HG02970 (cell line): ENCODE results near the gene MAGED4B.
"Not testable (repeated sequence)": the region's sequence is repeated elsewhere in the genome, so short reads cannot be mapped to it uniquely, and the experiment has no call there.

ENCODE experiments used
- ATAC-seq: cut with Tn5 transposase; IDR thresholded peaks from one replicate; pipeline ENCODE4 v1.9.1; 2021; ENCODE audit warnings: mild to moderate bottlenecking, moderate library complexity, moderate number of reproducible peaks; ENCODE audit not compliant: unreplicated experiment, low FRiP score

The MAGED4B gene, protein sequence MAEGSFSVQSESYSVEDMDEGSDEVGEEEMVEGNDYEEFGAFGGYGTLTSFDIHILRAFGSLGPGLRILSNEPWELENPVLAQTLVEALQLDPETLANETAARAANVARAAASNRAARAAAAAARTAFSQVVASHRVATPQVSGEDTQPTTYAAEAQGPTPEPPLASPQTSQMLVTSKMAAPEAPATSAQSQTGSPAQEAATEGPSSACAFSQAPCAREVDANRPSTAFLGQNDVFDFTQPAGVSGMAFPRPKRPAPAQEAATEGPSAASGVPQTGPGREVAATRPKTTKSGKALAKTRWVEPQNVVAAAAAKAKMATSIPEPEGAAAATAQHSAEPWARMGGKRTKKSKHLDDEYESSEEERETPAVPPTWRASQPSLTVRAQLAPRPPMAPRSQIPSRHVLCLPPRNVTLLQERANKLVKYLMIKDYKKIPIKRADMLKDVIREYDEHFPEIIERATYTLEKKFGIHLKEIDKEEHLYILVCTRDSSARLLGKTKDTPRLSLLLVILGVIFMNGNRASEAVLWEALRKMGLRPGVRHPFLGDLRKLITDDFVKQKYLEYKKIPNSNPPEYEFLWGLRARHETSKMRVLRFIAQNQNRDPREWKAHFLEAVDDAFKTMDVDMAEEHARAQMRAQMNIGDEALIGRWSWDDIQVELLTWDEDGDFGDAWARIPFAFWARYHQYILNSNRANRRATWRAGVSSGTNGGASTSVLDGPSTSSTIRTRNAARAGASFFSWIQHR

DNA sequence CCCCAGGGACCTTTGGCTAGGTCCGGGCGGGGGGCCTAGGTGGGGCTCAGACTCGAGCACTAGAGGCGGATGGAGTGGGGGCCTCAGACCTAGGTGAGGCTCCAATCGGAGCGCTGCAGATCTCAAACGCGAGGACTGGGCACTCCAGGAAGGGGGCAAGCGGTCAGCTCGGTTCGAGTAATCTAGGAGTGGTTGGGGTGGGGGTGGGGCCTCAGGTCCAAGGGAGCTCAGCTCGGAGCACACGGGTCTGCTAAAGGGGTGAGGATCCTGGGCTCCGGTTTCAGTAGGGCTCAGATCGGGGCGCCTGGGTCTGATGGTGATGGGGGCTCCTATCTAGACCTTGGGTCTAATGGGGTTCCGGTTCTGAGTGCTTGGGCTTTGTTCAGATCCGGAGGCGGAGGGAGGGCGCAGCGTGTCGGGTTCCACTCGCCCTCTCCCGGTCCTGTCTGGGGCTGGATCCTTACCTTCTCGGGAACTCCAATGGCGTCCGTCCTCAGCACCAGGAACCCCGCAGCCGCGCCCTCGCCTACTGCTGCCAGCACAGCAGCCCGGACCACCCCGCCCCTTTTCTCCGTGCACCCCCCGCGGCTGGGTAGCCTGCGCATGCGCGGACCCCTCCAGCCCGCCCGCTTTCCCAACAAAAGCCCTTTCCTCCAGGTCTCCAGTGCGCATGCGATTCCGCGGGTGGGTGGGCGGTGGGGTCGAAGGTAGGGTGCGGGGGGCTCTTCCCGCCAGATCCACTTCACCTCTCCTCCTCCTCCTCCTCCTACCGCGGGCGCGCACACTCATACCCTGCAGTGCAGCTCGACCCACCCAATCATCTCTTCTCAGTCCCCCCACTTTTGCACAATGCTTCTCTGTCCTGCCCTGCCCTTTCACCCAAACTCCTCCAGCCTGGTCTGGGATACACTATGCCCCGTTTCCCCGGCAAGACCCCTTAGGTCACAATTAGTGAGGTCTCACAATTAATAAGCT, at the start of gene MAGED4B:
Gene MAGED4B, minus strand, starts transcription at position 518 of the 975 bp plus-strand sequence. CDS start 1,011 bp downstream, outside the sequence.
- ATAC-seq, result not testable (repeated sequence)

DNA sequence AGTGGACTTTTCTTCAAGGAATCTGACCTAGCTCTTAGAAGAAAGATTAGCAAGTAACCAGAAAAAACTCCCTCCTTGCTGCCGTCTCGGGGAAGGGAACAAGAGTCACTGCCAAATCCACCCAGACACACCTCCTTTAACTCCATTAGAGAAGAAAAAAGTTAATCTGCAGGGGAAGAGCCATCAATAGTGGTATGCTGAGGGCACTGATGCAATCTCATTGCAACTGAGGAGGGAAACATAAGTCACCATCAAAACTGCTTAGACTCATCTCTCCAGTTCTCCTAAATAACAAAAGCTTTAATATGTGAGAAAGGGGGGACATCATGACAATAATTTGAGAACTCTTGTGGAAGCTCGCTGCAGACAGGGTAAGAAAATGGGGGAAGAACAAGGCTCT, 49.3 kb upstream of the MAGED4B start:
- ATAC-seq, result no peak

DNA sequence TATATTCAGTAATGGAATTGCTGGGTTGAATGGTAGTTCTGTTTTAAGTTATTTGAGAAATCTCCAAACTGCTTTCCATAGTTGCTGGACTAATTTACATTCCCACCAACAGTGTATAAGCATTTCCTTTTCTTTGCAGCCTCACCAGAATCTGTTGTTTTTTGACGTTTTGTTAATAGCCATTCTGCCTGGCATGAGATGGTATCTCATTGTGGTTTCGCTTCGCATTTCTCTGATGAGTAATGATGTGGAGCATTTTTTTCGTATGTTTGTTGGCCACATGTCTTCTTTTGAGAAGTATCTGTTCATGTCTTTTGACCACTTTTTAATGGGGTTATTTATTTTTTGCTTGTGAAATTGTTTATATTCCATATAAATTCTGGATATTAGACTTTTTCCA, 13.6 kb upstream of the MAGED4B start:
- no peak for ATAC-seq

DNA sequence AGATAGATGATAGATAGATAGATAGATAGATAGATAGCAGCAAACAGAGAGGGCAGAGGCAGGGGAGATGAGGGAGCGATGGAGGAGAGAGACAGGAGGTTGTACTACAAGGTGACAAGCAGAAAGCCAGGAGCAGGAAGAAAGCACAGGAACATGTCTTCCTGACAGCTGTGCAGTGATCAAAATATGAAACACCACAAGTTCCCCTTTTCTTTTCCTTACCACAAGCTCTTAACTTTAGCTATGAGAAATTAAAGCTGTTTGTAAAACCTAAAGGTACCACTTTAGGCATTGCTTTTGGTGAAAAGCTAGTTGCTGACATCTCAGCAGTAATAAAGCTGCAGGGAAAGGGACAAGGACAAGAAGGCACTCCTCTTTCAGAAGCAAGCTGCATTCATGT, 9.1 kb upstream of the MAGED4B start:
- no peak for ATAC-seq

DNA sequence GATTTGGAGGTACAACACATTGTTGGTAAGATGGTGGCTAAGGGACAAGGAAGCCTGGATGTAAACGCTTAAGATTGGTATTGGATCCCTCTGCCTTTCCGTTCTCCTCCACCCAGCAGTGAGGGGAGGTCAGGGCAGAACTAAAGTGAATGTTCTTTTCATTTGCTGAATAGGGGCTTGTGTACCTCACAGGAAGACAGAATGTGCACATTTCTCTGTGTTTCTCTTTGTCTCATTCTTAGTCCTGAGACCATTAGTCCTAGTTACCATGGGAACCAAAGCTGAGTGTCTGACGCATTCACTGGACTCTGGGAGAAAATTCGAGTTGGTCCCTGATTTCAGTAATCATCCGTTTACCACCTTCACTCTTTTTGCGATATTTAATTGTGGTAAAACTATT, 26.7 kb downstream of the MAGED4B start:
- not testable (repeated sequence) for ATAC-seq

DNA sequence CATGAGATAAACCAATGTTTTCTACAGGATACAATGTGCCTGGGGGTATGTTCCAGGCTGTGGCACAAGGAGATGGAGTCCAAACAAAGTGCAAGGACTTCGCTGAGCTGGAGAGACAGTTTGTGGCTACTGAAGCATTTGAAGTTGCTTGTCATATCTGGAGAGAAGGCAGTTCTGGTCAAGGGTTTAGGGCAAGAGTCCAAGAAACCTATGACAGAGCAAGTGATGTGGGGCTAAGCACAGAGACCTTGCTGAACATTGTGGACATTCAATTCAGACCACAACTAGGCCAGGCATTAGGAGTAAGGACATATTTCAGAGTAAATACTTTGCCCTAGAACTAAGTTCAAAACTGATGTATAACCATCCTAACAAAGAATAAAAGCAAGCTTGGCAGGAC, 34.8 kb downstream of the MAGED4B start:
- ATAC-seq, result no peak

DNA sequence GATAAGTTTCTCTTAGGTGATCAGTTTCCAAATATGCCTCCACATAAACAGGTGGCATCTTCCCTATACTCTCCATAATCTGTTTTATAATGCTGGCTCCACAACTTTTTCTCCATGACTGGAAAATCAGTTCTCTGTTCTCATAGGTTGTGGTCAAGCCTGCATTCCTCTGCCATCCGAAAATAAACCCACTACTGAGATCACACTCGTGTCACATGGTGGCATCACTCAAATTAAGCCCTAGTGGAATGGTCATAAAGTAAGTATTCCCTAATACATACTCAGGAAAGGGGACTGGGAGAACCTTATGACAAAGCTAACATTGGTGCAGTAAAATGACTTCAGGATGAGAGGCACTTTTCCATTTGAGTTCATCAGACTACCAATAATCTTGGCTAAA, 37.6 kb downstream of the MAGED4B start:
- no peak for ATAC-seq

DNA sequence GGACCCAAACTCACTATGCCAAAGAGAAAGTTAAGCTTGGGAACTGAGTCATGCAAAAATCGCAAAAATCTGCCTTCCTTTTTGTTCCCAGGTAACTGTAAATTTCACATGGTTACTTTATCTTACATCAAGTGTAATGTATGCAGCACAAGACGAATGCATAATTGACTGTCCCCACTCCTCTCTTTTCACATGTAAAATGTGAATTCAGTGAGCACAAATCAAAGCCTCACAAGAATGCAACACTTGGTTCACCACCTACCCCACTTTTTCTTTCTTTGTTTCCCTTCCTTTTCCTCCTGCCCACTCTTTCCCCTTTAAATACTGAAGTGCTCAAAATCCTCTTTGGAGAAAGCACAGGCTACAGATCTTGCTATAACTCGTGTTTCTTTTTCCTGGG, 53.2 kb downstream of the MAGED4B start:
- ATAC-seq, result no peak
